UCSD-AML1 (cell line): Measurements from ENCODE around the gene CDC14B.
A peak's percentile ranks its signal among the peaks of the same experiment; 100 is the strongest.
"Not testable (repeated sequence)": the region's sequence is repeated elsewhere in the genome, so short reads cannot be mapped to it uniquely, and the experiment has no call there.

Experiments
- DNase-seq: peaks from one replicate; lab custom pipeline; 2025; ENCODE audit not compliant: unreplicated experiment; lab: John Stamatoyannopoulos, UW

CDC14B gene

DNA sequence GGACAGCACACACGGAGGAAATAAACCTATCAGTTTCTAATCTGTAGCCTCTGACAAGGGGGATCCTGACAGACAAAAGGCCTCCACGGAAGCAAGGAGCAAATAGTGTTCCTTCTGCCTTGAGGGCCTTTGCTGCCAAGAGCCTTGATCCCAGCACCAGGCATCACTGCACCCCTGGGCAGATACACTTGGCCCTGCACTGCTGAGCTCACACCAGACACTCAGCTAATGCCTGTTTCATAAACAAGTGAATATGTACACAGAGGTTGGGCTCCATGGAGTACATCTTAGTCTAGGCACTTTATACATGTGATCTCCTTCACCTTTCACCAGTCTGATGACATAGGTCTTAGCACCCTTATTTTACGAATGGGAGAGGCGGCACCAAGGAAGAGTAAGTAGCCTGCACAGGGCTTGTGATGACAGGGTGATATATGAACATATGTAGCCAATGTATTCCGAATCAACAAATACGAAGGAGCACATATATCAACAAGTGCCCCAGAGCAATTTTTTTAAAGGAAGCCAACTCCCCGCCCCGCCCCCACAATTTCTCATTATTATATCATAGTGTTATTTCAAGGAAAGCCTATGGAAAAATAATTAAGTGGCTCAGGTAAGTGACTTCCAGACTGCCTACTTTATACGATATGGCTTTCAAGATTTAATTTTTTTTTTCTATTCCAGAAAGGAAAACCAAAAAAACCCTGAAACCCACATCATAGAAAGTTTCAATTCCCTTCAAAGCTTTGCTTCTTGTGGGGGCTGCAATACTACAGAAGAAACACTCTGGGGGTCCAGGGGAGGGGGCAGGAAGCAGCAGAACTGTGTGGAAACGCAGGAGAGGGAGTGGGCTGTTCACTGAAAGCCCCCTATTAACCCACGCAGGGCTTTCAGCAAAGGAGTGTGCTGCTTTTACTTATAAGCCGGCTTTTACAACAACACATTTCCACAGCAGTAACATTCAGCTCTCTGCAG is 32.0 kb downstream of the CDC14B start:
- no peak for DNase-seq

GRCh38 chr9:96585426-96585825 is 34.2 kb downstream of the CDC14B start:
- DNase-seq = no peak

GRCh38 chr9:96582199-96582598 is 37.4 kb downstream of the CDC14B start:
- not testable (repeated sequence) for DNase-seq

DNA sequence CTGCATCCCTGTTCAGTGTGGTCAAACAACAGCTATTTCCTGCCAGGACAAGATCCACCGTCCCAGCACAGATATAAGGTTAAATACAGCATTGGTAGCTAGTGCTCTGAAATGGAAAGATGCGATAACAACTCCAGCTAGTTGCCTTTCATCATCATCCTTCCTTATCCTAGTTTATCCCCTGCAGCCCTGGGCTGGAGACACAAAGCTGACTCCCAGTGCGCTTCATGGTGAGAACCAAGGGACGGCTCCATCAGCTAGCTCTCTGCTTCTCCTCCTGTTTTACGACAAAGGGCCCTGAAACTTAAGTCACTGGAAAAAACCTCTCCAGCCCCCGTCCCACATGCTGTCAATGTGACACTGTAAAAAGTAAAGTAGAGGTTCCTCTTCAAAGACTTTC is 37.9 kb downstream of the CDC14B start:
- DNase-seq = no peak

GRCh38 chr9:96581301-96581700 is 38.3 kb downstream of the CDC14B start:
- no peak for DNase-seq

DNA sequence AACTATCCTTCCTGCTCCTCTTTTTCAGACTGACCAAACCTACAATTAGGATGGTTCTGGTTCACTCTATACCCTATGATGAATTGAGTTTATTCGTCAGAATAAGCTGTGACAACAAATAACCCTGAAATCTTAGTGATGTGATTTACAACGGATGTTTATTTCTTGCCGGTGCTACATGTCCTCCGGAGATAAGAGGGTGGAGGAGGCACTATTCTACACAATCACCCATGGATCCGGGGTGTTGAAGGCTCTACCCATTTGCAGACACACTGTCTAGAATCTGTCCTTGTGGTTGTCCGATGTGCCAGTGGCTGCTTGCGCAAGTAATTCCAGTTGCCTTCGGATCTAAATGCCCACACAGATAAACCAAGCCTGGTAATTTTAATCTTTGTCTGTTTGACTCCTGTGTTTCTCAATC is 44.7 kb downstream of the CDC14B start:
- no peak for DNase-seq

DNA sequence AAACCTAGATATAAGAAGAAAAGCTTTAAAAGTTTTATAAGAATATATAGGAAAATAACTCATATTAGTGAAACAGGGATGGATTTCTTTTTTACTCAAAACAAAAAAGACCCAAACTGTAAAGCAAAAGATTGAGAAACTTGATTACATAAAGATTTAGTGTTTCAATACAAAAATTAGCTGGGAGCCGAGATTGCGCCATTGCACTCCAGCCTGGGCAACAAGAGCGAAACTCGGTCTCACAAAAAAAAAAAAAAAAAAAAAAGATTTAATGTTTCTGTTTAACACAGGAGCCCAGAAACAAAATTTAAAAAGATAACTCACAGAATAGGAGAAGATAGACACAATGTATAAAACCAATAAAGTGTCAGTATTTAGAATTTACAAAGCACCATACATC is 45.2 kb downstream of the CDC14B start:
- DNase-seq = no peak

- DNase-seq = no peak
Measured at GRCh38 chr9:96567203-96567700, 52.4 kb downstream of the CDC14B start.

DNA sequence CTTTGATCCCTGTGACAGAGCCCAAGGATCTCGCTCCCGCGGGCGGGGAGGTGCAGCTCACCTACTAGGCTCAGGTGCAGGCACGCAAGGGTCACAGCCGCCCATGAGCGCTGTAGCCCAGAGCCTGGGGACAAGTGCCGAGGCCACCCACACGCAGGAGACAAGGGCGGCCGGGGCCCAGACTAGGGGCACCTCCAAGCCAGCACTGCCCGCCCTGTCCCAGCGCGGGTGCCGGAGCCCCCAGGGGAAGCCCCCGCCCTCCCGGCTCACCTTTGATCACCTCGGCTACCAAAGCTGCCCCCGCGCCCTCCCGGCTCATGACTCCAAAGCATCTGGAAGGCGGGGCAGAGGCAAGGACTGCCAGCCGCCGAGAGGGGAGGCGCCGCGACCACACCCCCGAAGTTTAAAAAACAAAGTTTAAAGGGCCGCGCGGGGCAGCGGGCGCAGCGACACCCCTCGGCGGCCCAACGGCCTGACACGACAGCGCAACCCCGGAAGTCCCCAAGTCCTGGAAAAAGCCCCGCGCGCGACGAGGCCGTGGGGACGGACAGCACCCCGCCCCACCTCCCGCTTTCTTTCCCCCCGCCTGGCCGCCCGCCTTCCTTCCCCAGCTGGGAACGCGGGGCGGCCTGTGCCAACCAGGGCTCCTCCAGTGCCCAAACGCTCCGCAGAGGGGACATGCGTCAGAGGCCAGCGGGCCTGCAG is 53.0 kb downstream of the CDC14B start:
- DNase-seq = peak; percentile 52

GRCh38 chr9:96565671-96566497 is 53.8 kb downstream of the CDC14B start:
- DNase-seq = no peak

- no peak for DNase-seq
Measured at GRCh38 chr9:96564217-96564616, 55.4 kb downstream of the CDC14B start.

DNA sequence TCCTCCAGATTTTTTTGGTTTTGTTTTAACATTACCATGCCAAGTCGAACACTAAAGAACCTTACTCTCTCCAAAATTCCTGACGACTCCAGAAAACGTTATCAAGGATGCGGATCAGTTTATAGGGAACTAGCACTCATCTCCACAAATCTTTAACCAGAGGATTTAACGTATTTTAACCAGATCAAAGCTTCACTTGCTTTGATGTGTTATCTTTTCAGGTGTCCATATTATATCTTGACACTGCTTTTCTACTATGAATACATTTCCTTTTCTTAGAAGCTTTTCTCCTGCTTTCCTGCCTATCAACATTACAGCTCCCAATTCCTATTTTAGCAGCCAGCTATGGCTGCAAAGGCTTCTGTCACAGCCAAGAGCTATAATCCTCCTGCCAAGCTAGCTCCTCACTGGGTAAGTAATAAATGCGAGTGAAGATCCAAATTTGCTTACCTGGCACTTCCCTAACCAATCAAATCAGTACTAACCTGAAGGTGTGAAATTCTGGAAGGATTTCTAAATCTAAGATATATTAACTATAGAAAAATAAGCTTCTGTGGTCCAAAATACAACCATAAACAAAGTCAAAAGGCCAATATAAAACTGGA is 60.2 kb downstream of the CDC14B start:
- DNase-seq = no peak

GRCh38 chr9:96557921-96558320 is 61.7 kb downstream of the CDC14B start:
- no peak for DNase-seq

DNA sequence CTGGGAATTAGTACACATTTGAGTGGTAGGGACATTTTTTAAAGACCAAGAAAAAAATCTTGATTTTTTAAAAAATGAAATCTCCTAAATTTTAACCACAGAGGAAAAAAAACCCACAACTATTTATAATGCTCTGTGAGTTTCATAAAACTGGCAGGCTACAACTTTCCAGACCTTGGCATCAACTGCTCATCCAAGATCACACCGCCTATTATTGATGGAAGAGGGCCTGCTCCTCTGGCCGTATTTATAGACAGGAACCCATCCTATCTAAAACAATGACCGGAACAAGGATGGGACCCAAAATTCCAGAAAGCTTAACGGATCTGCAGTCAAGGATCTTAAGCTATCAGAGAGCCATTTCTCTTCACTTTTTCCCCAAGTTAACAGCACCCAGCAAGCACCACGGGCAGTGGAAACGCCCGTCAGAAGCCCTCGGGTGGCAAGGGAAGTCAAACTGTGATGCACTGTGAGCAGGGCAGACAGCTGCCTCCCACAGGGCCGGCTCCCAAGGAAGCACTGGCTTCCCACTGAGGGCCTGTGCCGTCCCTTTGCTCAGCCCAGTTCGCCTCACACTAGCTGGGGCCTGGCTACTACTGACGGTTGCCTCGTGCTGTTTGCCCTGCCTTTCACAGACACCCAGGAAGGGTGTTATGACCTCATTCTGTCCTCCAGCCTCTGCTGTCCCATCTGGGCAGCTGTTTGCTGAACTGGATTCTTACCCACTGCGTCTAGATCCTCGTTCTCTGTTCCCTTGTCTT is 62.8 kb downstream of the CDC14B start:
- DNase-seq = no peak

GRCh38 chr9:96555567-96556386 is 63.9 kb downstream of the CDC14B start:
- DNase-seq = no peak

- no peak for DNase-seq
Measured at GRCh38 chr9:96554801-96555566, 64.7 kb downstream of the CDC14B start.

DNA sequence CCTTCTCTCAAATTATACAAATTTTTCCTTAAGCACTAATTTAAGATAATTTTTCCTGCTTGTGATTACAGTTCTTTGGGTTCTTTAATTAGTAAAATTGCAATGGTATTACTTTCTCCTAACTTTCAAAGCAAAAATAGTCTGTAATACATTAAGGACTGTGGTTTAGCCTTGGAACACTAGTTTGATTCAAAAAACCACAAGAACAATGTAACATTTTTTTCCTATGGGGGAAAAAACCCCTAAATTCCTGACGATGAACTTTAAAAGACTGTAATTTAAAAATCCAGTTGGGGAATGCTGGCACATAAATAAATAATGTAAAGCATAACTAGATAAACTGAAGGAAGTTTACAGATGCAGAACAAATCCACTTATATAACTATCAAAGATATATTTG is 65.3 kb downstream of the CDC14B start:
- no peak for DNase-seq

DNA sequence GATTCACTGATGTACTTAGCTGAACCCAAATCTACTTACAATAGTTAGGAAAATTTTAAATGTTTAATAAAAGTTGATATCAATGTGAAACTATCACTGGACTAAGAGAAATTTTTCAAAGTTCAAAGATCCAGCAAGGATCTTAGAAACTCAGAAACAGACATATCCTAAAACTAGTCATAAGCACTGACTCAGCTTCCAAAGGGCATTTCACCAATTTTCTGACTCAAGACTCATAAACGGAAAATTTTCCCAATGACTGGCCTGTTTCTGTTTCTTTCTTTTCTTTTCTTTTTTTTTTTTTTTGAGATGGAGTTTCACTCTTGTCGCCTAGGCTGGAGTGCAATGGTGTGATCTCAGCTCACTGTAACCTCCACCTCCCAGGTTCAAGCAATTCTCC is 66.6 kb downstream of the CDC14B start:
- DNase-seq = no peak
